ENCODE measurements around the gene RAB4B.
"Not testable (repeated sequence)": the region's sequence is repeated elsewhere in the genome, so short reads cannot be mapped to it uniquely, and the experiment has no call there.

RAB4B gene

GRCh38 chr19:40777937-40778705 is at the start of gene RAB4B:
Gene RAB4B (plus strand): TSS chr19:40778247. CDS start chr19:40778376, 129 bp downstream.
- TF ChIP-seq CTCF (conservative IDR thresholded peaks at IDR 0.05), result no peak
- peak within 1 kb of the TSS; percentile 91 for H3K27ac ChIP-seq

GRCh38 chr19:40730065-40730464 is 48.0 kb upstream of the RAB4B start:
- H3K27ac ChIP-seq, result not testable (repeated sequence)

DNA sequence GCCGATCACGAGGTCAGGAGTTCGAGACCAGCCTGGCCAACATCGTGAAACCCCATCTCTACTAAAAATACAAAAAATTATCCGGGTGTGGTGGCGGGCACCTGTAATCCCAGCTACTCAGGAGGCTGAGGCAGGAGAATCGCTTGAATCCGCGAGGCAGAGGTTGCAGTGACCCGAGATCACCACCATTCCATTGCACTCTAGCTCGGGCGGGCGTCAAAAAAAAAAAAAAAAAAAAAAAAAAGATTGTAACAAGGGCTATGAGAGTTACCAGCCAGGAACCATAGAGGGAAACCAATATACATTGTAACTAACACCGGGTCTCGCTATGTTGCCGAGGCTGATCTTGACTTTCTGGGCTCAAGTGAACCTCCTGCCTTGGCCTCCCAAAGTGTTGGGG is 45.7 kb upstream of the RAB4B start:
- not testable (repeated sequence) for H3K27ac ChIP-seq

GRCh38 chr19:40733149-40733548 is 44.9 kb upstream of the RAB4B start:
- no peak overlapping the region for H3K27ac ChIP-seq
- TF ChIP-seq CTCF (conservative IDR thresholded peaks at IDR 0.05), result no peak

DNA sequence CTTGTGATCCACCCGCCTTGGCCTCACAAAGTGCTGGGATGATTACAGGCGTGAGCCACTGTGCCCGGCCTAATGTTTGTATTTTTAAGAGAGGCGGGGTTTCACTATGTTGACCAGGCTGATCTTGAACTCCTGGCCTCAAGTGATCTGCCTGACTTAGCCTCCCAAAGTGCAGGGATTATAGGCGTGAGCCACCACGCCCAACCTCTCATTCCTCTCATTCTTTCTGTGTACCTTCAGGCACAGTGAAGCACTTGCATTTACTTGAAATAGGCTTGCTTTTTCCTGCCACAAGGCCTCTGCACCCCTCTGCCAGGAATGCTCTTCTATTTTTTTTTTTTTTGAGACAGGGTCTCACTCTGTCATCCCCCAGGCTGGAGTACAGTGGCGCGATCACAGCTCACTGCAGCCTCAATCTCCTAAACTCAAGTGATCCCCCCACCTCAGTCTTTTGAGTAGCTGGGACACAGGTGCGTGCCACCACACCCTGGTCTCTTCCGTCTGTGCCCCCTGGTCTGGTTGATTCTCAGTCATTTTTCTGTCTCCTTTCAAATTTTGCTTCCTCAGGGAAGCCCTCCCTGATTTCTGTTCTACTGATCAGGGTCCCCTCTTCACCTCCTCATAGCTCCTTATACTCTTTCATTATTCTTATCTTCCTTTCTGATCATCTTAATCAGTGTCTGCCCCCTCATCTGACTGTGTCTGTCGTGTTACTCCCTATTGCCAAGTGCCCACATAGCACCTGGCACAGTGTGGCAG is 42.9 kb upstream of the RAB4B start:
- no peak overlapping the region for H3K27ac ChIP-seq
- no peak for TF ChIP-seq CTCF (conservative IDR thresholded peaks at IDR 0.05)

GRCh38 chr19:40736661-40737060 is 41.4 kb upstream of the RAB4B start:
- TF ChIP-seq CTCF (conservative IDR thresholded peaks at IDR 0.05), result no peak
- no peak overlapping the region for H3K27ac ChIP-seq

- H3K27ac ChIP-seq, result no peak overlapping the region
- no peak for TF ChIP-seq CTCF (conservative IDR thresholded peaks at IDR 0.05)
Measured at GRCh38 chr19:40737102-40737644, 40.9 kb upstream of the RAB4B start.

DNA sequence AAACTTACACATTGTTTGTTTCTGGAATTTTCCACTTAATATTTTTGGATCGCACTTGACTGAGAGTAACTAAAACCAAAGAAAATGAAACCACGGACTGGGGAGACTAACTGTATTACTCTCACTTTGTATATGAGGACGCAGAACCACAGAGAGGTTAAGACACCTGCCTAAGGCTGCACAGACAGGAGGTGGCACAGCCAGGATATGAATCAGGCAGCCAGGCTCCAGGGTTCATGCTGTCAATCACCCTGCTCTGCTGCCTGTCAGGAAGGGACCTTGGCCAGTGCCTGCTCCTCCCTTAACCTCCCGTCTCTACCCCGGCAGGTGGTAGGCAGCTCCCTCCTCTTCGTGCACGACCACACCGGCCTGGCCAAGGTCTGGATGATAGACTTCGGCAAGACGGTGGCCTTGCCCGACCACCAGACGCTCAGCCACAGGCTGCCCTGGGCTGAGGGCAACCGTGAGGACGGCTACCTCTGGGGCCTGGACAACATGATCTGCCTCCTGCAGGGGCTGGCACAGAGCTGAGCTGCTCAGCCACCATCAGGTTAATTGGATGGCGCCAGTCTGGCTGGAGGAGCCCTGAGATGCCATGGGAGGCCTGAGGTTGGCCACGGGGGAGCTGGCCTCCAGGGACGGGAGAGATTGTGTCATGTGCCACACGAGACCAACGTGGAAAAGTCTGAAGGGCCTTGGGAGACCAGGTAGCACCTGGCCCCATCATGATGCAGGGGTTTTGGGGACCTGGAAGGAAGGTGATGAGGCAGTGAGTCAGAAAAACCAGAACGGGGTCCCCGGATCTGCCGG is 38.8 kb upstream of the RAB4B start:
- H3K27ac ChIP-seq, result no peak overlapping the region
- no peak for TF ChIP-seq CTCF (conservative IDR thresholded peaks at IDR 0.05)
